ENCODE results near the gene ANKRD2.
"Not testable (repeated sequence)": the region's sequence is repeated elsewhere in the genome, so short reads cannot be mapped to it uniquely, and the experiment has no call there.

Gene ANKRD2

DNA sequence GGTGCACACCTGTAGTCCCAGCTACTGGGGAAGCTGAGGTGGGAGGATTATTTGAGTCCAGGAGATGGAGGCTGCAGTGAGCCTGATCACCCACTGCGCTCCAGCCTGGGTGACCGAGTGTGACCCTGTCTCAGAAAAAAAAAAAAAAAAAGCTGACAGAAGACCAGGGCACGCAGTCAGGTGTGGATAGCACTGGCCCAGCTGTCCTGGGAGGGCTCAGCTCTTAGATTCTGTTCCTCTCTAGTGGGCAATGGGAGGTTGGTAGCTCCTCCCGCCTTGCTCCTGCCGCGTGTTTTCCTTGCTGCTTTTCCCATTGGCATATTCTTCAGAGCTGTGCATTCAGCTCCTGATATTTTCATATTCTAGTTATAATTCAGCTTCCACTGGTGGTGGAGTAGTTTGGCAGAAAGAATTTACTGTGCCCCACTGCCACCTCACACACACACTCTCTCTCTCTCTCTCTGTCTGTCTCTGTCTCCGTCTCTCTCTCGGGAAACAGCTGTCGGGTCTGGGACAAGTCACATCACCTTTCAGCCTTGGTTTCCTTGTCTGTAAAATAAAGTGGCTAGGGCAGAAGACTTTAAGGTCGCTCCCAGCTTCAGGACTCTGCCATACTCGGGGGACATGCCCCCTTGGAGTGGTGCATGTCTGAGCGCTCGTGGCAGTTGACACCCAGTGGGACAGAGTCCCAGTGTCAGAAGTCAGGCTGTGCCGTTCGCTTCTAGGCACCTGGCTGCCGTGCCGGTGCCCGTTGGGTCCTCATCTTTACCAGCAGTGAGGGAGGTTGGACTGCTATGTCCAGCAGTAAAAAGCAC is 25.9 kb upstream of the ANKRD2 start:
- no peak for DNase-seq (ENCODE audit: low read depth in 2 of 2, low spot score in 1 of 2)

DNA sequence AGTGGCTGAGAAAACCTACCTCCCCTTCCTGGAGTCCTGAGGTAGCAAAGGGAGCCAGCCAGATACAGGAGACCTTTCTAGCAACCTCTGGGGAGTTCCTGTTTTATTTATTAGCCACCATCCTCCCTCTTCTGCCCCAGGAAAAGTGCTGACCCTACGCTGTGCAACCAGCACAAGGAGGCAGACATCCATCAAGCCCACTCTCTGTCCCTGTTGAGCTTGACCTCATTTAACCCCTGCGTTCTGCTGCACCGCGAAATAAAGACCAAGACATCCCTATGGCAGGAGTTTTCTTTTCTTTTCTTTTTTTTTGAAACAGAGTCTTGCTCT is 25.3 kb upstream of the ANKRD2 start:
- no peak for DNase-seq (ENCODE audit: low read depth in 2 of 2, low spot score in 1 of 2)

DNA sequence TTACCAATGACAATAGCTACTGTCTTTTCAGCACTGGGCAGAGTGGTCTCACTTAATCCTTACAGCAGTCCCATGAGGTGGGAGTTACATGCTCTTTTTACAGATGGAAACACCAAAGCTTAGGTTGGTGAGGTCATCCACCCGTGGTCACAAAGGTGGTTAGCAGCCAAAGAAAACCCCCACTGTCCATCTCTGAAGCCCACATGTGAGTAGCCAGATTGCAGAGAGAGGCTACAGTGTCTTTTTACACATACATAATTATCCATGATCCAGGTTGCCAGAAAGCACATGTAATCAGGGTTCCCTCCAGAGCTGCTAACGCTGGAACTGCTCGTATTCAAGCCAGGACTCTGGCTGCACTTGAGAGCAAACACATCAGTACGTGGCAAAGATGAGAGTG is 24.6 kb upstream of the ANKRD2 start:
- DNase-seq (ENCODE audit: low read depth in 2 of 2, low spot score in 1 of 2) = no peak

DNA sequence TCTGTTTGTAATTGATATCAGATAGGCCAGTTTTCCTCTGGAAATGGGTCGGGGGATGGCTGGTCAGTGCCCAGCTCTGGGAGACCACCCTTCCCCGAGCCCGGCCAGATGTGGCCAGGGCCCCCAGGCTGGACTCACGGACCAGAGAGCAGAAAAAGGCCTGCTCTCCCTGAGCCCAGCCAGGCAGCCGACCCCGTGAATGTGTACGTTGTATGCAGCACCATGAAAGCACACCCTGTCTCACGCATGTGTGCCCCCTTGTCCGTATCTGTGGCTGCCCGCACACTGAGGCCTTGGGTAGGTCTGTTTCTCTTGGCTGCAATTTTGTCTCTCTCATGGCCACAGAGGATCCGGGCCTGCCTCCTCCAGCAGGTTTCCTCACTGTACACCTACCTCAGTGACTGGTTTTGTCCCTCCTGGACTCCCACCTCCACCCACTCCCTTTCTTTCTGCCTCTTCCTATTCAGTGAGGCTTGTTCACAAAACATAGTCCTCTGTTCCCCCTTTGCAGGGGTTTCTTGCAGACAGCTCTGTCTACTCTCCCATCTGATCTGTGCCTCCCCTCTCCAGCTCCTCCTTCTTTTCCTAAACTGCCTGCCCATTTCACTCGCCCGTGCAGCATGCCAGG is 23.6 kb upstream of the ANKRD2 start:
- DNase-seq (ENCODE audit: low read depth in 2 of 2, low spot score in 1 of 2) = no peak

DNA sequence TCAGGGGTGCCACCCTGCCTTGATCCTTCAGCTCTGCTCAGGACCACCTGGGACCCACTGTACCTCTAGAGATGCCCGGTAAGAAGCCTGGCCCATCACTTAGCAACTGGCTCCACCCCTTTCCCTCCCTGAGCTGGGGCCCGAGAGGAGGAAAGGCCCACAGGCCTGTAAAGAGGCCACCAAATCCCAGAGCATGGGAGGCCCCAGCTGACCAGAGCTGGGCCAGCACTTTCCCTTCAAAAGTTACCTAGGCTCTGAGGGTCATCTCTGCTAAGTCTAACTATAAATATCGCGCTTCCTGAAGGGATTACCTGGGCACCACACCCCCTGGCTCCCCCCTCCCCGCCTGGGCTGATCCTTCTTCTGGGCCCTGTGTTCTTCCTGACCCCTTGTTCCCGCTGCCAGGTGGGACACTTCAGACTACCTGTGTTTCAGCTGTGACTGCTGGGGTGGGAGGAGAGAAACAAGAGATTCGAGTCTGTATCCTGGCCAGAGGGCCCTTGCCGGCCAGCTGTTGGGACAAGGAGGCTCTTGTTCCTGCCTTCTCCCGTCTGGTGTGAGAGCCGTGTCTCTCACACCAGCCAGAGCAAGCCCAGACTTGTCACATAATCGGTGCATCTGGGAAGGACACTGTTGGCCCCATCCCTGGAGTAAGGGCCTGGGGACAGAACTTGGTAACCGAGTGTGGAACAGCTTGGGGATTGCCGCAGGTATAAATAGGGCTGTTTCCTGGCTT is 22.8 kb upstream of the ANKRD2 start:
- DNase-seq (ENCODE audit: low read depth in 2 of 2, low spot score in 1 of 2) = no peak

DNA sequence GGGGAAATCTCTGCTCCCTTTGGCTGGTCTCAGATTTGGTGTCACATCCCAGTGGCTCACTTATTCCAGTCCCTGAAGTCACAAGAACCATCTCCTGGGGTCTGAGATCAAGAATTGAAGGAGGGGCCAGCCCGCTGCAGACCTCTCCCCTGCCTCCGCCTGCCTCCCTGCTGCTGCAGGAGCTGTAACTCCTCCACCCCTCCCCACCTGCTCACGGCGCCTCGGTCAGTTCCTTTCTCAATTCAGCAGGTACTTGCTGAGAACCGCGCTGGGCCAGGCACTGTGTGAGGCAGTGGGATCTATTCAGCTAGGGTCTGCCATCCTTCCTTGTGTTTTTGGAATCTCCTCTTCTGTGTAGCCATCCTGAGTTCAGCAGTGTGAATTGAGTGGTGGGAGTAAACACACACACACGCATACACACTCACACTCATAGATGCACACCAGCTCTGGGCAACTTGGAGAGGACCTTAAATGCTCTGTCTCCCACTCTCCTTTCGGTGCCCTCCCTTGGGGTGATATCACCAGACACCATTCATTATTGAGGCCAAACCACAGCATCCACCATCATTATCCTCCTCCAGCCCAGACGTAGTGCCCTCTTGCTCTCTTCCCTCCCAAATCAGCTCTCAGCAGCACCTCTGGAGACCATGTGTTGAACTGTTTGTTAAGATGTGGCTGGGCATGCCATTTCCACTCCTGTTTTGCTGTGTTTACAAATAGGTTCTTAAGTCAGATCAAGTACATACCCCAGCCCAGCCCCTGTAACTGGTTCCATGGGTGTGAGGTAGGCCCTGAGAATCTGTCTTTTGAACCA is 22.0 kb upstream of the ANKRD2 start:
- no peak for DNase-seq (ENCODE audit: low read depth in 2 of 2, low spot score in 1 of 2)

DNA sequence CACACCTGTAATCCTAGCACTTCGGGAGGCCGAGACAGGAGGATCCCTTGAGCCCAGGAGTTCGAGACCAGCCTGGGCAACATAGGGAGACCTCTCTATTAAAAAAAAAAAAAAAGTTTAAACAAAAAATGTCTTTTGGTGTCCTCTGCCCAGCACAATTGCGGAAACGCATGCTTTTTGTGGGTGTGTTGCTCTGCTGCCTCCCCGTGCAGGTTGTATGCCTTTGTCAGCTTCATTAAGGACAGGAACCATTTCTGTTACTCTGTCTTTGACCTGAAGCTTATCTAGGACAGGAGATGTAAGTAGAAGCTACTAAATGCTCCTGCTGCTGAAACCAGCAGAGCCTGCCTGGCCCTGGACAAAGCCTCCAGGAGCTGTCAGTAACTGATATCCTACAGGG is 21.3 kb upstream of the ANKRD2 start:
- no peak for DNase-seq (ENCODE audit: low read depth in 2 of 2, low spot score in 1 of 2)

DNA sequence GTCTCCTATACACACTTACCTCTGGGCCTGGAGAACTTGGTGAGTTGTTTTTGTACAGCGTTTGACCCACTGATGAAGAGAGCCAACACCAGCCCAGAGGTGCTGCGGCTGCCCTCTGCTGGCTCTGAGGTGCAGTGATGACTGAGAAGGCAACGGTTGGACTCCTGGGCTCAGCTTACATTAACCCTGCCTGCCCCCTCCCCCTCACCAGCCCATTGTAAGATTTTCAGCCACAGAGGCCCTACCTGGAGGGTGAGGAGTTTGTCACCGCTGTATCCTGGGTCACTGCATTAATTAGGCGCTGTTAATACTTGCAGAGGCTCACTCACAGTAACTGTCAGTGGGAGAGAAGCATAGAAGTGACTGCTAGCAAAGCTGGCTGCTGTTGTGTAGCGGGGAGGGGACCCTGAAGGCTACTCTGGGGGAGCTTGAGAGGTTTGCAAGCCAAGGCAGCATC is 19.0 kb upstream of the ANKRD2 start:
- DNase-seq (ENCODE audit: low read depth in 2 of 2, low spot score in 1 of 2) = peak; percentile 25 to 35

DNA sequence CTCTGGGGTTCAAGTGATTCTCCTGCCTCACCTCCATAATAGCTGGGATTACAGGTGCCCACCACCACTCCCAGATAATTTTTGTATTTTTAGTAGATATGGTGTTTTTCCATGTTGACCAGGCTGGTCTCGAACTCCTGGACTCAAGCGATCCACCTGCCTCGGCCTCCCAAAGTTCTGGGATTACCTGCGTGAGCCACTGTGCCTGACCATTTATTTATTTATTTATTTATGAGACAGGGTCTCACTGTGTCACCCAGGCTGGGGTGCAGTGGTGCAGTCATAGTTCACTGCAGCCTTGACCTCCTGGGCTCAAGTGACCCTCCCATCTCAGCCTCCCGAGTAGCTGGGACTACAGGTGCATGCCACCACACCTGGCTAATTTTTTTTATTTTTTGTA is 18.2 kb upstream of the ANKRD2 start:
- DNase-seq (ENCODE audit: low read depth in 2 of 2, low spot score in 1 of 2) = not testable (repeated sequence)

DNA sequence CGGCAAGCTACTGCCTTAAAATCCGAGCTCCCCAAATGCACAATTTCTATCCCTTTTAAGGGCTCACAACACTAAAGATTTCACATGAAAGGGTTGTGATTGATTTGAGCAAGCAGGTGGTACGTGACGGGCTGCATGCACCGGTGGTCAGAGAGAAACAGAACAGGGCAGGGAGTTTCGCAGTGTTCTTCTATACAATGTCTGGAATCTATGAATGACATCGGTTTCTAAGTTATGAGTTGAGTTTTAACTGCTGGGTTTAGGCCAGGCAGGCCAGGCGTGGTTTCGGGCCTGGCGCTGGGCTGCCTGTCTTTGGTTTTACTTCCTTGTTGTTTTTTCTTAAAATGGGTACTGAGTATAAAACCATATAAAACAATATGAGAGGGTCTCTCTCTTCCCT is 17.0 kb upstream of the ANKRD2 start:
- DNase-seq (ENCODE audit: low read depth in 2 of 2, low spot score in 1 of 2) = not testable (repeated sequence)

DNA sequence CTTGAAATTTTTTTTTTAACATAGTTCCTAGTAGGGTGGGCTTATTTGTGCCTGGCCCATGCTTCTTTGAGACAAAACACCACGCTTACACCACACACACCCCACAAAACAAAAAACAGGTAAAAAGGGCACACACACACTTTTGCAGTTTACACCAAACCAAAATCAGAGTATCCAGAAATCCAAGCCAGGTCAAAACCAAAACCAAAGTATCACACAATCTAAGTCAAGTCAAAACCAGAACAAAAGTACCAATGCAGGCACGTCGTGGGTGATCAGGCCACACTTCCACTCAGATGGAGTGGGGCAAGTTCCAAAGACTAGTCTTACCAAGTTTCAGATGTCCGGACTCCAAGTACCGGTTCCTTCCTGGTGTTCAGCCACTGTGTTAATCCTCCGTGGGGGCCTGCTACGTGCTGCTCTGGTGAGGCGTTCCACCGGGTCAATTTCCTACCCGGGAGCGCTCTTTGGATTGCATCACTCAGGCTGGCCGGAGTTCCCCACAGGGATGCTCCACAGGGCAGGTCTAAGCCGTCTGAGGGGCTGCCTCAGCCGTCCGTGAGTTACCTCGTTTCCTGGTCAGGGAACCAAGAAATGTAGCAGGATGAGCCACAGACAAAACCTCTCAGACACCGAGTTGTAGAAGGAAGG is 11.7 kb upstream of the ANKRD2 start:
- DNase-seq (ENCODE audit: low read depth in 2 of 2, low spot score in 1 of 2) = not testable (repeated sequence)

DNA sequence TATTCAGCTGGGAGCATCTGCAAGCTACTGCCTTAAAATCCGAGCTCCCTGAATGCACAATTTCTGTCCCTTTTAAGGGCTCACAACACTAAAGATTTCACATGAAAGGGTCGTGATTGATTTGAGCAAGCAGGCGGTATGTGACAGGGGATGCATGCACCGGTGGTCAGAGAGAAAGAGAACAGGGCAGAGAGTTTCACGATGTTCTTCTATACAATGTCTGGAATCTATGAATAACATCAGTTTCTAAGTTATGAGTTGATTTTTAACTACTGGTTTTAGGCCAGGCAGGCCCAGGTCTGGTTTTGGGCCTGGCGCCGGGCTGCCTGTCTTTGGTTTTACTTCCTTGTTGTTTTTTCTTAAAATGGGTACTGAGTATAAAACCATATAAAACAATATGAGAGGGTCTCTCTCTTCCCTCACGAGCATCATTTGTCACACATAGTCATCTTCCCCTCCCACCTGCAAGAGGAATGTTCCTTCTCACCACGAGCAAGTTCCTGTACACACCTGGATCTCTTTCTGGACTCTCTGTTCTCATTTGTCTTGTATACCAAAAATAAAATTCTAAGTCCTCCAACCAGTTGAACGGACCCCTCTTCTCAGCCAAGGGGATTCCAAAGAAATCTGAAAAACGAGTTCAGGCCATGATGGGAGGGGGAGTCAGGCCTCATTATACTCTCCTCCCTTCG is 11.0 kb upstream of the ANKRD2 start:
- not testable (repeated sequence) for DNase-seq (ENCODE audit: low read depth in 2 of 2, low spot score in 1 of 2)

DNA sequence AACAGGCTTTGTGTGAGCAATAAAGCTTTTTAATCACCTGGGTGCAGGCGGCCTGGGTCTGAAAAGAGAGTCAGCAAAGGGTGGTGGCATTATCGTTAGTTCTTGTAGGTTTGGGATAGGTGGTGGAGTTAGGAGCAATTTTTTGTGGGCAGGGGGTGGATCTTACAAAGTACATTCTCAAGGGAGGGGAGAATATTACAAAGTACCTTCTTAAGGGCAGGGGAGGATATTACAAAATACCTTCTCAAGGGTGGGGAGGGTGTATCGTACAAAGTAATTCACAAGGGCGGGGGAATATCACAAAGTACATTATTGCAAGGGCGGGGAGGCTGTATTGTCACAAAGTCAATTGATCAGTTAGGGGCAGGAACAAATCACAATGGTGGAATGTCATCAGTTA is 10.2 kb upstream of the ANKRD2 start:
- DNase-seq (ENCODE audit: low read depth in 2 of 2, low spot score in 1 of 2) = not testable (repeated sequence)

DNA sequence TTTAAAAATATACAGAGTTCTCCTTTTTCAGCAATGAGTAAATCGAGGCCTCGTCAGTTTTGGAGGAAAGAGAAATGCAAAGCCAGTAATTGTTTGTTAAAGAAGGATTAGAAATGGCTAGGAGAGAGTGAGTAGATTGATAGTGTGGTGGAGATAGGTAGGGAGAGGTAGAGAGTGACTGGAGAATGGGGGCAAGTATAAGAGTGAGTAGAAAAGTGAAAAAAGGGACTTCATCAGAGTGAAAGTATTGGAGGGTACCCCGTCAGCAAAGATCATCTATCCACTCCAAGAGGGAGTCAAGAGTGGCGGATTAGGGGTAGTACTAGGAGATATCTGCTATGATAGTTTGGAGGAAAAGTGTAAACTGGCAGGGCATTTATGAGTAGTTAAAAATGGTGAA is 9.2 kb upstream of the ANKRD2 start:
- DNase-seq (ENCODE audit: low read depth in 2 of 2, low spot score in 1 of 2) = no peak

DNA sequence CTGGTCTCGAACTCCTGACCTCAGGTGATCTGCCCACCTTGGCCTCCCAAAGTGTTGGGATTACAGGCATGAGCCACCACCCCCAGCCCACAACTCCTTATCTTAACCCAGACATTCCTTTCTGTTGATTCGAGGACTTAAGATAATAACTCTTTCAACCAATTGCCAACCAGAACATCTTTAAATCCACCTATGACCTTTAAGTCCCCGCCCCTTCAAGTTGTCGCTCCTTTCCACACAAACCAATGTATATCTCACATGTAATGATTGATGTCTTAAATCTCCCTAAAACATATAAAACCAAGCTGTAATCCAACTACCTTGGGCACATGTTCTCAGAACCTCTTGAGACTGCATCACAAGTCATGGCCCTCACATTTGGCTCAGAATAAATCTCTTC is 7.8 kb upstream of the ANKRD2 start:
- no peak for DNase-seq (ENCODE audit: low read depth in 2 of 2, low spot score in 1 of 2)

DNA sequence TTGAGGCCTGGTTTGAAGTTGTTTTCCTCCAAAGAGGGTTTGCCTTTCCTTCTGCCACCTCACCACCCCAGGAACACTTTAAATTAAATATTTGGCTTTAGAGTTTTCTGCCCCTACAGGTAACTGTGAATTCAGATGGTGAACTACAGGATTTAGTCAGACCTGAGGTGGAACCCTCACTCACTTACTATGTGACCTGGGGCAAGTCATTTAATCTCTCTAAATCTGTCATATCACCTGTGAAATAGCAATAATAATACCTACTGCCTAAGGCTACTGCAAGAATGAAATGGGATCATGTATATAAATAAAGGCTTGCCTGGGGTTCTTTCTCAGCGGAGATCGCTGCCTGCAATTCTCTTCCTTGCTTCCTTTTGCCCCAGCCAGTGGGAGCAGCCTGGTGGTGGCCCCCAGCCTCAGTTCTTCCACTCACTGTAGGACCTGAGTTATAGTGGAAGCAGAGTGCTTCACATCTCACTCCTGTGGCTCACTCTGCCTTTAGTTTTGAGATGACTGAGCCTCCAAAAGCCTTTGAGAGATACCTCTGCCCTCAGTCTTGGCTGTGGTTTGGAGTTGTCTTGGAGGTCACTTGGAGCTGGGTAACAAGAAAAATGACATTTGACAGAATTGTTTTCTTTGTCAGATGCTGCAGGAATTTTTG is 6.1 kb upstream of the ANKRD2 start:
- DNase-seq (ENCODE audit: low read depth in 2 of 2, low spot score in 1 of 2) = no peak

DNA sequence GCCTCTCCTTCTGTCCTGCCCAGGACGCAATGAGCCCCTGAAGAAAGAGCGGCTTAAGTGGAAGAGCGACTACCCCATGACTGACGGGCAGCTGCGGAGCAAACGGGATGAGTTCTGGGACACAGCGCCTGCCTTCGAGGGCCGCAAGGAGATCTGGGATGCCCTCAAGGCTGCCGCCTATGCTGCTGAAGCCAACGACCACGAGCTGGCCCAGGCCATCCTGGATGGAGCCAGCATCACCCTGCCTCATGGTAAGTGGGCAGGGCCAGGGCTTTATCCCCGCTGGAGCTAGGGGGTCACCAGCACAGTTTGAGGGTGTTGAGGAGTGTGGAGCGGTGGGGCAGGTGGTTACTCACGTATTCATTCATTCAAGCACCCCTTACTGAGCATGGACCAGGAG is 4.7 kb upstream of the ANKRD2 start:
- no peak for DNase-seq (ENCODE audit: low read depth in 2 of 2, low spot score in 1 of 2)

DNA sequence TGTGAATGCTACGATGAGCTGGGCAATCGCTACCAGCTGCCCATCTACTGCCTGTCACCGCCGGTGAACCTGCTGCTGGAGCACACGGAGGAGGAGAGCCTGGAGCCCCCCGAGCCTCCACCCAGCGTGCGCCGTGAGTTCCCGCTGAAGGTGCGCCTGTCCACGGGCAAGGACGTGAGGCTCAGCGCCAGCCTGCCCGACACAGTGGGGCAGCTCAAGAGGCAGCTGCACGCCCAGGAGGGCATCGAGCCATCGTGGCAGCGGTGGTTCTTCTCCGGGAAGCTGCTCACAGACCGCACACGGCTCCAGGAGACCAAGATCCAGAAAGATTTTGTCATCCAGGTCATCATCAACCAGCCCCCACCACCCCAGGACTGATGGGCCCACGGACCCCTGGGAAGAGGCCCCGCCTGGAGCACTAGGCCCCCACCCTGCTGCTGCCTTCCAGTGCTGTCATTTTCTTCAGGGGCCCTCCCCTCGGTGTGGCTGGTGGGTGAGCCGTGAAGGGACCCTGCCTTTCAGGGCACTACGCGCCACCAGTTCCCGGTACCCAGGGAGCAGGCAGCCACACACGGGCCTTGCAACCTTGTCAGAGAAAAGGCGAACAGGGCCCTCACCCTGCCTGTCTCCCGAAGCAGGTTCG is 2.3 kb upstream of the ANKRD2 start:
- DNase-seq (ENCODE audit: low read depth in 2 of 2, low spot score in 1 of 2) = no peak

DNA sequence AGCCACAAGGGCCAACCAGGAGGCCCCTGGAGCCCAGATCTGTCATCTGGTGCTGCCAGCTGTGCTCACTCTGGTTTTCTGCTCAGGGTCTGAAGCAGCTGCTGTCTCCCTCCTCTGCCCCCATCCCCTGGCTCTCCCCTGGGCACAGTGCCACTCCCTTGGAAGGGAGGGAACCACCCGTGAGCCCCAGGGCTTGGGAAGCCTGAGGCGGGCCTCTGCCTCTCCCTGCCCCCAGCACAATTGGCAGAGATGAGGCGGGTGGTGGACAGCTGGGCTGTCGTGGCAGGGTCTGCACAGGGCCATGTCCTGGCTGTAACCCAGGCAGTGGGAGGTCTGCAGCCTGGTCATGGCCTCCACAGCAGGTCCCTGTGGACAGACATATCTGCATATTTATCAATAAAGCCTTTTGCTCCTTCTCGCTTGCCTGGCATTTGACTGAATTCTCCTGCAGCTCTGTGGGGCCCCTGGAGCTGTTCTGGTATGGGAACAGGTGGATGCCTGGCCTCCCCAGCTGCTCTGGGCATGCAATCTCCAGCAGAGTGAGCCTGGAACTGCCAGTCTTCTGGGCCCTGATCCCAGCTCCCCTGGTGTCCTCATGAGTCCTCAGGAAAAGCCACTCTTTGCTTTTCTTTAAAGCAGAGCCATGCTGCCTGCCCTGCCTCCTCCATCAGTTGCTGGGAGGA is 1.6 kb upstream of the ANKRD2 start:
- DNase-seq (ENCODE audit: low read depth in 2 of 2, low spot score in 1 of 2) = no peak
